ENCODE data around the gene LEMD2. TPM values are rescaled to one million over a fixed set of nuclear protein-coding genes. Genes with fewer than 3 reads are reported as not detected.

LEMD2 gene
- total RNA-seq (2021) (65.9 and 66.5 TPM in 2 replicates), Bru-seq, nascent RNA (percentile 78 among the genes with signal in this experiment), BruChase-seq, experiment 1, labeled RNA remaining after a 2-hour chase (percentile 90 among the genes with signal in this experiment), BruChase-seq, experiment 2, labeled RNA remaining after a 6-hour chase (percentile 88 among the genes with signal in this experiment)
- long read RNA-seq, transcript LEMD2-201 (9 exons, 2,958 nt), result major isoform, 172 of 211 reads
- long read RNA-seq, partial matches to known transcripts, result 3 of 211 reads
- long read RNA-seq, other reads (novel, unspliced or antisense), result 33 of 211 reads

DNA sequence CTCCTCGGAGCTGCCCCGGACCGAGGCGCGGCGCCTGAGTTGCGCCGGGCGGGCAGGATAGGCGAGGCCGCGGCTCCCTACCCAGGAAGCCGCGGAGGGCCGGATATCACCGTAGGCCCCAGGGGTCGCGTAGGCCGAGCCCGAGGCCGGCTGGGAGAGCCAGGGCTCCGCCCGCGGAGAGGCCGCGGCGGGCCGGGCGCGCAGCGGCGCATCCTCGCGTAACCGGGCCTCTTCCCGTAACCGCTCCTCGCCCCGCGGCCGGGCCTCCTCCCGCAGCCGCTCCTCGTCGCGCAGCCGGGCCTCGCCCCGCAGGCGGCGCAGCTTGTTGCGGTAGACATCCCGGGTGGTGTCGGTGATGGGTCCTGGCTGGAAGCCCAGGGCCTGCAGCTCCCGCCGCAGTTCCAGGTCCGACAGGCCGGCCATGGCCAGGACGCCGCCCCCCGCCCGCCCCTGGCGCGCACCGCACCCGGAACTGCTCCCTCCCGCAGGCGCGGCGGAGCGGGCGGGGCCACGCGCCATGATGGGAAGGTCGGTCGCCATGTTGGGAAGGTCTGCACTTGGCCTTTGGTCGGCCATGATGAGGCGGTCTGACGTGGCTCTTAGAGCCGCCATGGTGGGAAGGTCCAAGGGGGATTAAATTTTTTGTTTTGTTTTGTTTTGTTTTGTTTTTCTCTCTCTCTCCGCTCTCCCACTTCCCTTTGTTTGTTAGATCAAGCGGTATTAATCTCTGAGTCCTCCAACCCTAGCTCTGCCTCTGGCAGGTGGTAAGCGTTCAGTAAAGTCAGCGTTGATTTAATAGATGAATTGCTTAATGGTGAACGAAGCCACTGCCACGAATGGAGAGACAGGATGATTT is at the start of gene LEMD2:
TSS of gene LEMD2 (minus strand) at position 437 of the 856 bp plus-strand sequence. CDS start at position 423, 14 bp downstream.
- Histone ChIP-seq H3K4me3 (peak within 1 kb of the TSS; percentile 96), H2AFZ (peak within 1 kb of the TSS; percentile 95), H3K27ac (peak within 1 kb of the TSS; percentile 57), H4K20me1 (ENCODE audit: insufficient read depth) (peaks cover 13% of the 10 kb centered on the region), H3K27me3 (ENCODE audit: insufficient read depth, low read depth) (no peaks in the 10 kb centered on the region), H3K4me2 (peak within 1 kb of the TSS; percentile 94), H3K36me3 (ENCODE audit: low read depth) (0 out of 2 replicates have a peak, but pooled peaks cover 9% of the 10 kb centered on the region), H3K9me2 (ENCODE audit: insufficient read depth) (no peaks in the 10 kb centered on the region), H3K9me3 (ENCODE audit: insufficient read depth, low read depth) (no peaks in the 10 kb centered on the region), H3F3A (ENCODE audit: insufficient read depth, low read depth) (peaks cover 5% of the 10 kb centered on the region), H3K4me1 (replicated peaks; ENCODE audit: insufficient read depth) (peaks cover 18% of the 10 kb centered on the region), H3K79me2 (ENCODE audit: low read depth) (peaks cover 35% of the 10 kb centered on the region)
- ChIA-PET CTCF (no interaction called here), POLR2A (ENCODE audit: unreplicated experiment) (interaction anchor here (0.6 kb wide), 2 partner anchors 18 to 19 kb away, joined by 3 to 4 read pairs; no protein-coding TSS in a partner anchor)
- no TSS peak for BruUV-seq (replicated peaks)
- TF ChIP-seq CTCF (conservative IDR thresholded peaks at IDR 0.05) (no peak), EZH2 (IDR thresholded peaks at IDR 0.05; ENCODE audit: low read depth) (no peak)
- peak; percentile 66 to 93 for DNase-seq
- intact Hi-C loops (cut with micrococcal nuclease; ENCODE audit: unreplicated experiment), result loop anchor here (2.0 to 10.0 kb wide), 2 partner anchors 52 to 456 kb away; partner anchors contain the start of gene SMIM29

DNA sequence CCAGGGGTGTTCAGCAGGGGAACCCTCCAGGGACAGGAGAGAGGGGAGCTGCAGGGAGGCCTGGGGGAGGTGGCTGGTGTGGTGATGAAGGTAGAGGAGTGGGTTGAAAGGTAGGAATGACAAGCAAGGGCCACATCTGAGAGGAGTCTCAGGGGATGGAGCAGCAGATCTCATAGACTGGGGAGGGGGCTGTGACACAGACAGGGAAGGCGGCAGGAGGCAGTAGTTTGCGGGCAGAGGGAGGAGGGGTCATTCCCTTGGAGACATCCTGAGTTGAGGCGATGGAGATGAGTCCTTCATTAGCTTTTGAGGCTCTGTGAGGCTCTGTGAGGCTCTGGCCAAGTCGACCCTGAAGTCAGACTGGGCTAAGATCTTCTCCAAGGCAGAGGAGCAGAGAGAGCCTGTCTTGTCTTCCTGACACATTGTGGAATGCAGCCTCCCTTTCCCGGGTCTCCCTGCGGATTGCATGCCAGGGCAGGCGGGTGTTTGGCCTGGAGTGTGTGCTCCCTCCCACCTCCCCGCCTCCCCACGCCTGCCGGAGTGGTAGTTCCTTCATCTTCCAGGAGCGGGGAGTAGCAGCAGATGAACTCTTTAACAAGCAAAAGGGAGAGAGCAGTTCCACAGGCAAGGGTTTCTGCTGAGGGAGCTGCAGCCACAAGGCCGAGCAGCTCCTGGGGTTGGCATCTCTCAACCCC is 49.2 kb upstream of the LEMD2 start:
- DNase-seq, result no peak
- Histone ChIP-seq H3K27me3 (ENCODE audit: insufficient read depth, low read depth) (no peaks in the 10 kb centered on the region), H3K27ac (no peak overlapping the region), H3K9me2 (ENCODE audit: insufficient read depth) (no peaks in the 10 kb centered on the region), H2AFZ (no peak overlapping the region), H3K4me2 (no peak overlapping the region), H3F3A (ENCODE audit: insufficient read depth, low read depth) (peaks cover 27% of the 10 kb centered on the region), H3K36me3 (ENCODE audit: low read depth) (no peaks in the 10 kb centered on the region), H3K4me1 (replicated peaks; ENCODE audit: insufficient read depth) (peaks cover 33% of the 10 kb centered on the region), H3K4me3 (no peak overlapping the region), H3K79me2 (ENCODE audit: low read depth) (no peaks in the 10 kb centered on the region), H4K20me1 (ENCODE audit: insufficient read depth) (no peaks in the 10 kb centered on the region), H3K9me3 (ENCODE audit: insufficient read depth, low read depth) (no peaks in the 10 kb centered on the region)
- ChIA-PET POLR2A (ENCODE audit: unreplicated experiment) (no interaction called here), CTCF (no interaction called here)
- BruUV-seq (replicated peaks), result no TSS peak
- no peak for TF ChIP-seq EZH2 (IDR thresholded peaks at IDR 0.05; ENCODE audit: low read depth)
- no peak for TF ChIP-seq CTCF (conservative IDR thresholded peaks at IDR 0.05)
- intact Hi-C loops (cut with micrococcal nuclease; ENCODE audit: unreplicated experiment), result no loop called here

DNA sequence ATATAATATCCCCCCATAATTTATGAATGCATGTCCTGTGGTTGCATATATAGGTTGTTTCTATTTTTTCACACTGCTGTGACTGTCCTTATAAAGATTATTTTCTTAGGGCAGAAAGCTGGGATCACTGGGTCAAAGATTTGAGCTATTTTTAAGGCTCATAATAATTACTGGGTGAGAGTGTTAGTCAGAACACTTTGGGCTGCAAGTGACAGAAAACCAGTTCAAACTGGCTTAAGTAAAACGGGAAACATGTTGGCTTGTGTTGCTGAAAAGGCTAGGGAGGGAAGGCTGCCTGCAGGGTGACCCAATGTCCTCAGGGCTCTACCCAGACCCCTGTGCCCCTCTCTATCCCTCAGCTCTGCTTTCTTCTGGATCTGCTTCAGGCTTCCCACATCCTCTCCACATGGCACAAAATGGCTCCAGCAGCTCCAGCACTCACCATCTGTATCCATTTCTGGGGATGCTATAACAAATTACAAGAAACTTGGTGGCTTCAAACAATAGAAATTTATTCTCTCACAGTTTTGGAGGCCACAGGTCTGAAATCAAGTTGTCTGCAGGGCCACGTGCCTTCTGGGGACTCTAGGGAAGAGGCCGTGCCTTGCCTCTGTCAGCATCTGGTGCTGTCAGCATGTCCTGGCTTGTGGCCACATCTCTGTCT is 48.0 kb upstream of the LEMD2 start:
- no peak overlapping the region for H3K4me2 ChIP-seq
- intact Hi-C loops (cut with micrococcal nuclease; ENCODE audit: unreplicated experiment), result no loop called here
- H4K20me1 ChIP-seq (ENCODE audit: insufficient read depth), result no peaks in the 10 kb centered on the region
- H3K4me3 ChIP-seq, result no peak overlapping the region
- no peak overlapping the region for H2AFZ ChIP-seq
- no peaks in the 10 kb centered on the region for H3K9me2 ChIP-seq (ENCODE audit: insufficient read depth)
- no peak for TF ChIP-seq CTCF (conservative IDR thresholded peaks at IDR 0.05)
- no TSS peak for BruUV-seq (replicated peaks)
- no peaks in the 10 kb centered on the region for H3K27me3 ChIP-seq (ENCODE audit: insufficient read depth, low read depth)
- no peaks in the 10 kb centered on the region for H3K9me3 ChIP-seq (ENCODE audit: insufficient read depth, low read depth)
- peaks cover 33% of the 10 kb centered on the region for H3K4me1 ChIP-seq (replicated peaks; ENCODE audit: insufficient read depth)
- POLR2A ChIA-PET (ENCODE audit: unreplicated experiment), result no interaction called here
- peaks cover 27% of the 10 kb centered on the region for H3F3A ChIP-seq (ENCODE audit: insufficient read depth, low read depth)
- no peak overlapping the region for H3K27ac ChIP-seq
- DNase-seq, result no peak
- H3K36me3 ChIP-seq (ENCODE audit: low read depth), result no peaks in the 10 kb centered on the region
- CTCF ChIA-PET, result interaction anchor here (0.5 kb wide), 1 partner anchor 126 kb away, joined by 6 read pairs; the partner anchor contains the start of gene UQCC2
- no peaks in the 10 kb centered on the region for H3K79me2 ChIP-seq (ENCODE audit: low read depth)

Data from PC-9 (cell line).